Fibroblast of lung (primary cell): ENCODE results near the gene OSBP. TPM values are rescaled to one million over a fixed set of nuclear protein-coding genes. Genes with fewer than 3 reads are reported as not detected.

Experiments used
- DNase-seq, 2 donors: peaks; one replicate each; pipeline versions ENCODE4 v3.0.0 to v3.0.0-alpha.2; 2010; ENCODE audit warnings: low read depth in 2 of 2
- H2AFZ ChIP-seq: 2 replicates; pipeline ENCODE4 v1.5.1; 2012; ENCODE audit warnings: low read length, control low read depth, inconsistent platforms
- H3K27ac ChIP-seq: 2 replicates; pipeline ENCODE4 v1.5.1; 2011; ENCODE audit warnings: low read length, control low read depth; ENCODE audit not compliant: insufficient read depth
- H3K27me3 ChIP-seq: 2 replicates; pipeline ENCODE4 v1.5.1; 2011; ENCODE audit warnings: mild to moderate bottlenecking, low read length; ENCODE audit not compliant: control insufficient read depth, insufficient read depth
- H3K36me3 ChIP-seq: 2 replicates; pipeline ENCODE4 v1.5.1; 2011; ENCODE audit warnings: low read length; ENCODE audit not compliant: control insufficient read depth, insufficient read depth
- H3K4me1 ChIP-seq: 2 replicates; pipeline ENCODE4 v1.5.1; 2011; ENCODE audit warnings: low read length; ENCODE audit not compliant: control insufficient read depth, insufficient read depth; ENCODE audit errors: extremely low read depth
- H3K4me2 ChIP-seq: 2 replicates; pipeline ENCODE4 v1.5.1; 2011; ENCODE audit warnings: low read length, control low read depth; ENCODE audit not compliant: insufficient read depth; ENCODE audit errors: extremely low read depth
- H3K4me3 ChIP-seq, 4 experiments: fragments of 200-600 bp in 1 of 4; sonication (generic) in 1 of 4; replicated peaks in 1 of 4; 2 replicates each; pipeline ENCODE4 v1.5.1; 2011 to 2016; ENCODE audit warnings: low read length in 4 of 4, low read depth in 3 of 4, mild to moderate bottlenecking in 3 of 4, control low read depth in 2 of 4, inconsistent platforms in 1 of 4, mixed read lengths in 1 of 4; ENCODE audit not compliant: insufficient read depth in 1 of 4; ENCODE audit errors: control extremely low read depth in 1 of 4
- H3K79me2 ChIP-seq: 2 replicates; pipeline ENCODE4 v1.5.1; 2012; ENCODE audit warnings: mild to moderate bottlenecking, low read length, inconsistent platforms; ENCODE audit not compliant: control insufficient read depth, insufficient read depth
- H3K9ac ChIP-seq: 2 replicates; pipeline ENCODE4 v1.5.1; 2011; ENCODE audit warnings: mild to moderate bottlenecking, low read length, control low read depth; ENCODE audit not compliant: insufficient read depth
- H3K9me3 ChIP-seq: 2 replicates; pipeline ENCODE4 v1.5.1; 2012; ENCODE audit warnings: low read depth, low read length; ENCODE audit not compliant: control insufficient read depth, insufficient read depth
- H4K20me1 ChIP-seq: 2 replicates; pipeline ENCODE4 v1.5.1; 2011; ENCODE audit warnings: low read length; ENCODE audit not compliant: control insufficient read depth, insufficient read depth; ENCODE audit errors: extremely low read depth
- CTCF ChIP-seq, 2 donors: IDR thresholded peaks in 1 of 2; conservative IDR thresholded peaks in 1 of 2; 1 replicate in 1 of 2; 2 replicates in 1 of 2; pipeline ENCODE4 v1.5.1; 2011 to 2012; ENCODE audit warnings: low read length in 2 of 2, control low read depth in 1 of 2, inconsistent platforms in 1 of 2, low read depth in 1 of 2, mild to moderate bottlenecking in 1 of 2
- EZH2 ChIP-seq: IDR thresholded peaks from 2 replicates; pipeline ENCODE4 v1.5.1; 2012; ENCODE audit warnings: low read length, control low read depth, mild to moderate bottlenecking; ENCODE audit errors: missing control alignments
- polyA plus RNA-seq, 2 donors: library from polyadenylated mRNA; depleted of rRNA in 1 of 2; stranded (reverse) in 1 of 2; unstranded in 1 of 2; fragments of >200 nt; gene quantifications; 2 replicates each; pipeline ENCODE4 v1.2.1, GENCODE V29; 2011 to 2012; ENCODE audit warnings: missing spikeins in 1 of 2
- total RNA-seq: library from RNA; depleted of rRNA; stranded (reverse); fragments of >200 nt; gene quantifications from 2 replicates; pipeline ENCODE4 v1.2.1, GENCODE V29; 2014

Gene OSBP
- total and polyA plus RNA-seq, 2 donors (not counting 1 experiment from before 2014, with no cell fraction given), result 34.0 to 44.1 TPM

DNA sequence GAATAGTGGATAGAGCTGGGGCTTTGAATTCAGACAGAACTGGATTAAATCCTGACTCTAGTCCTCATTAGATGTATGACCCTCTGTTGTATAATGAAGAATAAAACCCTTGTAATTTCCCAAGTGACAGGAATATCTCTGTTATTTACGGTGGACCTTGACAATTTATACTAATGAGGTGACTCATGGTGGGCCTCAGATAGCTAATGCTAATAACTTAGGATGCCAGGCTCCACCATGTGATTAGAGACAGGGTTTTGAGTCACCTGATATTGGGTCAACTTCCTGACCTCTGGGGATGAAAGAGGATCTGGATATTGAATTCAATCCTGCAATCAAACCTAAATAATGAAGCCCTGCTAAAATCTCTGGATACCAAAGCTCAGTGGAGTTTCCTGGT lies 33.6 kb downstream of the OSBP start:
- Histone ChIP-seq H3K4me1 (no peaks in the 10 kb centered on the region), H3K9me3 (no peaks in the 10 kb centered on the region), H3K4me3 (no peak overlapping the region), H2AFZ (no peak overlapping the region), H3K4me2 (no peak overlapping the region), H3K9ac (no peak overlapping the region), H3K36me3 (peaks cover 5% of the 10 kb centered on the region), H3K27ac (no peak overlapping the region), H4K20me1 (no peaks in the 10 kb centered on the region), H3K79me2 (no peaks in the 10 kb centered on the region), H3K27me3 (no peaks in the 10 kb centered on the region)
- TF ChIP-seq CTCF (conservative IDR thresholded peaks at IDR 0.05 in 1 of 2, IDR thresholded peaks at IDR 0.05 in 1 of 2; ENCODE audit: low read depth in 1 of 2, low read length in 2 of 2) (no peak), EZH2 (no peak)
- DNase-seq, result no peak

GRCh38 chr11:59578369-59578768 lies 37.2 kb downstream of the OSBP start:
- no peak for DNase-seq
- TF ChIP-seq CTCF (conservative IDR thresholded peaks at IDR 0.05 in 1 of 2, IDR thresholded peaks at IDR 0.05 in 1 of 2; ENCODE audit: low read depth in 1 of 2, low read length in 2 of 2) (no peak), EZH2 (no peak)
- Histone ChIP-seq H3K36me3 (peaks cover 10% of the 10 kb centered on the region), H3K4me1 (peaks cover 12% of the 10 kb centered on the region), H3K4me3 (no peak overlapping the region), H3K27me3 (no peaks in the 10 kb centered on the region), H3K79me2 (no peaks in the 10 kb centered on the region), H3K9me3 (no peaks in the 10 kb centered on the region), H3K27ac (no peak overlapping the region), H2AFZ (no peak overlapping the region), H3K4me2 (no peak overlapping the region), H3K9ac (no peak overlapping the region), H4K20me1 (no peaks in the 10 kb centered on the region)

GRCh38 chr11:59575505-59575904 lies 40.1 kb downstream of the OSBP start:
- Histone ChIP-seq H3K9me3 (no peaks in the 10 kb centered on the region), H2AFZ (no peak overlapping the region), H3K27me3 (no peaks in the 10 kb centered on the region), H3K27ac (no peak overlapping the region), H3K36me3 (peaks cover 7% of the 10 kb centered on the region), H3K4me3 (no peak overlapping the region), H3K4me2 (no peak overlapping the region), H3K79me2 (no peaks in the 10 kb centered on the region), H3K9ac (no peak overlapping the region), H4K20me1 (no peaks in the 10 kb centered on the region), H3K4me1 (peaks cover 17% of the 10 kb centered on the region)
- DNase-seq, result no peak
- TF ChIP-seq EZH2 (no peak), CTCF (conservative IDR thresholded peaks at IDR 0.05 in 1 of 2, IDR thresholded peaks at IDR 0.05 in 1 of 2; ENCODE audit: low read depth in 1 of 2, low read length in 2 of 2) (no peak)
